ENCODE results near the gene HYAL1.

- no peak for TF ChIP-seq CTCF (IDR thresholded peaks at IDR 0.05)
- no peak for TF ChIP-seq EP300 (IDR thresholded peaks at IDR 0.05)
These were observed 38.7 kb upstream of the HYAL1 start for GRCh38 chr3:50341996-50342650.

Measured in tibial nerve (tissue), 4 donors.